PC-3 (cell line): ENCODE results near the gene SLC7A9. TPM values are rescaled to one million over a fixed set of nuclear protein-coding genes. Genes with fewer than 3 reads are reported as not detected.

Experiments
- ATAC-seq: fragments of 200-7000 bp; cut with Tn5 transposase; 2 replicates; pipeline ENCODE4 v1.9.1; 2020; ENCODE audit warnings: mild to moderate bottlenecking, moderate library complexity
- BruUV-seq: library from RNA; stranded (reverse); fragments of 400-500 nt; replicated peaks from 2 replicates; lab custom pipeline; 2021; lab: Mats Ljungman, UMichigan
- CTCF ChIA-PET: fragments of 300-600 bp; sonication (Branson Sonifier 250); formaldehyde crosslinking; loops from one replicate; lab custom pipeline; 2022; ENCODE audit warnings: antibody characterized with exemption; lab: Charles Lee
- POLR2A ChIA-PET: fragments of 300-600 bp; sonication (Branson Sonifier 250); formaldehyde crosslinking; loops from one replicate; lab custom pipeline; 2022; ENCODE audit warnings: antibody characterized with exemption; ENCODE audit not compliant: unreplicated experiment; lab: Charles Lee
- DNase-seq: peaks from one replicate; pipeline ENCODE4 v3.0.0-alpha.2; 2015
- H2AFZ ChIP-seq: fragments of 300-600 bp; sonication (generic); 2 replicates; pipeline ENCODE4 v1.6.0; 2016; ENCODE audit warnings: antibody characterized with exemption, low read length
- H3F3A ChIP-seq: fragments of 300-600 bp; sonication (generic); one replicate; pipeline ENCODE4 v1.6.0; 2017; ENCODE audit warnings: antibody characterized with exemption, low read length, control low read depth, mild to moderate bottlenecking; ENCODE audit not compliant: unreplicated experiment
- H3K27ac ChIP-seq: fragments of 300-600 bp; sonication (generic); 2 replicates; pipeline ENCODE4 v1.5.1; 2016; ENCODE audit warnings: mild to moderate bottlenecking, low read length
- H3K27me3 ChIP-seq: fragments of 300-600 bp; sonication (generic); 2 replicates; pipeline ENCODE4 v1.6.1; 2016; ENCODE audit warnings: low read length, mixed read lengths
- H3K36me3 ChIP-seq: fragments of 300-600 bp; sonication (generic); 2 replicates; pipeline ENCODE4 v1.6.1; 2016; ENCODE audit warnings: low read depth, mixed run types, low read length, mixed read lengths
- H3K4me1 ChIP-seq: fragments of 300-600 bp; sonication (generic); 2 replicates; pipeline ENCODE4 v1.5.1; 2016; ENCODE audit warnings: low read length; ENCODE audit not compliant: insufficient read depth
- H3K4me2 ChIP-seq: fragments of 300-600 bp; sonication (generic); 2 replicates; pipeline ENCODE4 v1.6.0; 2016; ENCODE audit warnings: low read length
- H3K4me3 ChIP-seq: fragments of 300-600 bp; sonication (generic); 2 replicates; pipeline ENCODE4 v1.5.1; 2016; ENCODE audit warnings: mild to moderate bottlenecking, low read length, mixed read lengths
- H3K79me2 ChIP-seq: fragments of 300-600 bp; sonication (generic); 2 replicates; pipeline ENCODE4 v1.6.1; 2017; ENCODE audit warnings: low read length, mixed read lengths
- H3K9ac ChIP-seq: fragments of 300-600 bp; sonication (generic); 2 replicates; pipeline ENCODE4 v1.6.0; 2016; ENCODE audit warnings: mild to moderate bottlenecking, low read length
- H3K9me2 ChIP-seq: fragments of 300-600 bp; sonication (generic); replicated peaks from 2 replicates; pipeline ENCODE4 v1.6.1; 2016; ENCODE audit warnings: mixed run types, low read length, mixed read lengths
- H3K9me3 ChIP-seq: fragments of 300-600 bp; sonication (generic); 2 replicates; pipeline ENCODE4 v1.6.1; 2016; ENCODE audit warnings: low read length, mixed read lengths
- H4K20me1 ChIP-seq: fragments of 300-600 bp; sonication (generic); 2 replicates; pipeline ENCODE4 v1.6.1; 2016; ENCODE audit warnings: low read length, mixed read lengths
- EZH2 ChIP-seq: fragments of 300-600 bp; sonication (generic); IDR thresholded peaks from one replicate; pipeline ENCODE4 v1.6.1; 2017; ENCODE audit warnings: antibody characterized with exemption, mild to moderate bottlenecking, low read length; ENCODE audit not compliant: unreplicated experiment
- EZH2phosphoT487 ChIP-seq: fragments of 300-600 bp; sonication (generic); IDR thresholded peaks from 2 replicates; pipeline ENCODE4 v1.6.1; 2018; ENCODE audit warnings: mild to moderate bottlenecking, antibody characterized with exemption, low read length, borderline replicate concordance
- intact Hi-C: fragments of 100-400 bp; cut with micrococcal nuclease; formaldehyde crosslinking; loops from 2 replicates; pipeline ENCODE4 v1.9.0; 2023
- total RNA-seq: library from RNA; depleted of rRNA; stranded (reverse); fragments of >200 nt; gene quantifications from 2 replicates; pipeline ENCODE4 v1.2.3, GENCODE V29; 2014
- TF ChIP-seq, protein P1 (sequence below): fragments of 300-600 bp; sonication (generic); conservative IDR thresholded peaks from 2 replicates; pipeline ENCODE4 v1.5.1; 2017; ENCODE audit warnings: antibody characterized with exemption, low read depth, mild to moderate bottlenecking, low read length

The SLC7A9 gene
- total RNA-seq, 1 experiment from 2014 or later = not detected

DNA sequence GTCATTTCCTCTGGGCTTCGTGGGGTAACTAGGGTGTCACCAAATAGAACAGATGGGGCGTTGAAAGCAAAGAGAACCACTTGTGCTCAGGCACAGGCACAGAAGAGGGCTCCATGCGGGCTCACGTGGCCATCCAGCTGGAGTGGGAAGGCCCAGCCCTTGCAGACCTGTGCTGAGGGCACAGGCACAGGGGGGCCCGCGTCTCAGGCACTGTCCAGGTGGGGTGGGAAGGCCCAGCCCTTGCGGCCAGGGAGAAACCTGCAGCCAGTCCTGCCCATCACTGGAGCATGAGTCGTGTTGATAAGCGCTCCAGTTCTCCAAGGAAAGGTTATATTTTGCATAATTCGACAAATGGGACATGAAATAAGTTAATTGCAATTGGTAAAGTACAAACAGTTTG lies 57.5 kb downstream of the SLC7A9 start:
- no peaks in the 10 kb centered on the region for H3K36me3 ChIP-seq
- no peaks in the 10 kb centered on the region for H3K27me3 ChIP-seq
- no peak for ATAC-seq
- H3F3A ChIP-seq = no peaks in the 10 kb centered on the region
- DNase-seq = no peak
- CTCF ChIA-PET = no interaction called here
- H3K4me1 ChIP-seq = no peaks in the 10 kb centered on the region
- TF ChIP-seq, protein P1, sequence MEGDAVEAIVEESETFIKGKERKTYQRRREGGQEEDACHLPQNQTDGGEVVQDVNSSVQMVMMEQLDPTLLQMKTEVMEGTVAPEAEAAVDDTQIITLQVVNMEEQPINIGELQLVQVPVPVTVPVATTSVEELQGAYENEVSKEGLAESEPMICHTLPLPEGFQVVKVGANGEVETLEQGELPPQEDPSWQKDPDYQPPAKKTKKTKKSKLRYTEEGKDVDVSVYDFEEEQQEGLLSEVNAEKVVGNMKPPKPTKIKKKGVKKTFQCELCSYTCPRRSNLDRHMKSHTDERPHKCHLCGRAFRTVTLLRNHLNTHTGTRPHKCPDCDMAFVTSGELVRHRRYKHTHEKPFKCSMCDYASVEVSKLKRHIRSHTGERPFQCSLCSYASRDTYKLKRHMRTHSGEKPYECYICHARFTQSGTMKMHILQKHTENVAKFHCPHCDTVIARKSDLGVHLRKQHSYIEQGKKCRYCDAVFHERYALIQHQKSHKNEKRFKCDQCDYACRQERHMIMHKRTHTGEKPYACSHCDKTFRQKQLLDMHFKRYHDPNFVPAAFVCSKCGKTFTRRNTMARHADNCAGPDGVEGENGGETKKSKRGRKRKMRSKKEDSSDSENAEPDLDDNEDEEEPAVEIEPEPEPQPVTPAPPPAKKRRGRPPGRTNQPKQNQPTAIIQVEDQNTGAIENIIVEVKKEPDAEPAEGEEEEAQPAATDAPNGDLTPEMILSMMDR = no peak
- TF ChIP-seq EZH2 (no peak), EZH2phosphoT487 (no peak)
- BruUV-seq = no TSS peak
- no peak overlapping the region for H3K27ac ChIP-seq
- no peaks in the 10 kb centered on the region for H3K9me2 ChIP-seq
- intact Hi-C loops = no loop called here
- no peak overlapping the region for H2AFZ ChIP-seq
- H3K4me2 ChIP-seq = no peak overlapping the region
- H3K4me3 ChIP-seq = no peak overlapping the region
- POLR2A ChIA-PET = no interaction called here
- H4K20me1 ChIP-seq = no peaks in the 10 kb centered on the region
- no peaks in the 10 kb centered on the region for H3K9me3 ChIP-seq
- H3K9ac ChIP-seq = no peak overlapping the region
- no peaks in the 10 kb centered on the region for H3K79me2 ChIP-seq

- no peaks in the 10 kb centered on the region for H3K36me3 ChIP-seq
- TF ChIP-seq, protein P1 = no peak
- TF ChIP-seq EZH2phosphoT487 (no peak), EZH2 (no peak)
- H3K4me1 ChIP-seq = no peaks in the 10 kb centered on the region
- DNase-seq (no peak), ATAC-seq (no peak)
- no peak overlapping the region for H2AFZ ChIP-seq
- no peaks in the 10 kb centered on the region for H3K9me3 ChIP-seq
- ChIA-PET CTCF (no interaction called here), POLR2A (no interaction called here)
- no peaks in the 10 kb centered on the region for H3K9me2 ChIP-seq
- H3F3A ChIP-seq = no peaks in the 10 kb centered on the region
- no peak overlapping the region for H3K4me2 ChIP-seq
- no peaks in the 10 kb centered on the region for H4K20me1 ChIP-seq
- H3K79me2 ChIP-seq = no peaks in the 10 kb centered on the region
- H3K27ac ChIP-seq = no peak overlapping the region
- intact Hi-C loops = no loop called here
- no peak overlapping the region for H3K9ac ChIP-seq
- no TSS peak for BruUV-seq
- H3K27me3 ChIP-seq = no peaks in the 10 kb centered on the region
- H3K4me3 ChIP-seq = no peak overlapping the region
Observed at GRCh38 chr19:32811151-32811550, 58.4 kb downstream of the SLC7A9 start.

DNA sequence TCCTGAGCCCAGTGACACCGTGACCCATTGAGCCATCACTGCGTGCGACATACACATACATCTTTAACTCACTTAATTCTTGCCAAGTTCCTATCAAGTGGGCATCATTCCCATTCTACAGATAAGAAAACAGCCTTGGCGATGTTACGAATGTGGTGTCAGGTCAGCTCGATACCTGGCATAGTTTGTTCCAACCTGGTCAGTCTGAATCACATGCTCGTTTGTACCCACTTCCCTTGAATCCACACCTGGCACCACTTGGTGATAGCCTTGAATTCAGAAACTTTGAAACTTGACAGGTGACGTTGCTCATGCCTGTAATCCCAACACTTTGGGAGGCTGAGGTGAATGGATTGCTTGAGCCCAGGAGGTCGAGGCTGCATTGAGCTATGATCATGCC lies 59.1 kb downstream of the SLC7A9 start:
- H3F3A ChIP-seq = no peaks in the 10 kb centered on the region
- H3K9me3 ChIP-seq = no peaks in the 10 kb centered on the region
- H4K20me1 ChIP-seq = no peaks in the 10 kb centered on the region
- H3K9me2 ChIP-seq = no peaks in the 10 kb centered on the region
- POLR2A ChIA-PET = no interaction called here
- CTCF ChIA-PET = no interaction called here
- no peaks in the 10 kb centered on the region for H3K36me3 ChIP-seq
- no peak overlapping the region for H3K4me2 ChIP-seq
- BruUV-seq = no TSS peak
- intact Hi-C loops = no loop called here
- no peaks in the 10 kb centered on the region for H3K79me2 ChIP-seq
- H2AFZ ChIP-seq = no peak overlapping the region
- DNase-seq (no peak), ATAC-seq (no peak)
- TF ChIP-seq, protein P1 = no peak
- TF ChIP-seq EZH2phosphoT487 (no peak), EZH2 (no peak)
- H3K27me3 ChIP-seq = no peaks in the 10 kb centered on the region
- no peaks in the 10 kb centered on the region for H3K4me1 ChIP-seq
- no peak overlapping the region for H3K27ac ChIP-seq
- no peak overlapping the region for H3K9ac ChIP-seq
- H3K4me3 ChIP-seq = no peak overlapping the region
